WTC11 (cell line): ENCODE data around the gene CRYBB1. TPM values are rescaled to one million over a fixed set of nuclear protein-coding genes. Genes with fewer than 3 reads are reported as not detected.
A peak's percentile ranks its signal among the peaks of the same experiment; 100 is the strongest.

Experiments
- ATAC-seq: fragments of 200-7000 bp; cut with Tn5 transposase; 2 replicates; pipeline ENCODE4 v1.10.0; 2021; ENCODE audit warnings: mild to moderate bottlenecking, moderate library complexity
- CTCF ChIA-PET: fragments of 300-600 bp; sonication (Branson Sonifier 250); formaldehyde crosslinking; loops from one replicate; lab custom pipeline; 2021; ENCODE audit warnings: antibody characterized with exemption; lab: Charles Lee
- POLR2A ChIA-PET: fragments of 350-600 bp; sonication (Branson Sonifier 250); formaldehyde crosslinking; loops from one replicate; lab custom pipeline; 2021; ENCODE audit warnings: antibody characterized with exemption; lab: Charles Lee
- DNase-seq: peaks from one replicate; pipeline ENCODE4 v3.0.0; 2021; ENCODE audit warnings: low spot score
- H3K27ac Mint-ChIP-seq: 2 replicates; pipeline ENCODE4 v1.8.0; 2021; ENCODE audit warnings: mixed read lengths
- H3K27me3 Mint-ChIP-seq: 2 replicates; pipeline ENCODE4 v1.8.0; 2021; ENCODE audit warnings: low read depth, mild to moderate bottlenecking, moderate library complexity, mixed read lengths
- H3K36me3 Mint-ChIP-seq: 2 replicates; pipeline ENCODE4 v1.8.0; 2021; ENCODE audit warnings: mixed read lengths
- H3K4me1 Mint-ChIP-seq: 2 replicates; pipeline ENCODE4 v1.8.0; 2022; ENCODE audit warnings: mixed read lengths
- H3K4me3 Mint-ChIP-seq: 2 replicates; pipeline ENCODE4 v1.8.0; 2021; ENCODE audit warnings: mild to moderate bottlenecking, moderate library complexity, mixed read lengths
- H3K9me3 Mint-ChIP-seq: 2 replicates; pipeline ENCODE4 v1.8.0; 2021; ENCODE audit warnings: mixed read lengths
- ATF1 ChIP-seq: sonication (generic); formaldehyde crosslinking; IDR thresholded peaks from 2 replicates; pipeline ENCODE4 v1.8.1; 2023; ENCODE audit warnings: mild to moderate bottlenecking, moderate library complexity, missing genetic modification reagents
- ATF6 ChIP-seq: sonication (generic); formaldehyde crosslinking; IDR thresholded peaks from 2 replicates; pipeline ENCODE4 v1.8.1; 2023; ENCODE audit warnings: mild to moderate bottlenecking, missing genetic modification reagents
- CREB1 ChIP-seq: sonication (generic); formaldehyde crosslinking; IDR thresholded peaks from 2 replicates; pipeline ENCODE4 v1.8.0; 2023; ENCODE audit warnings: mild to moderate bottlenecking, missing genetic modification reagents
- E2F1 ChIP-seq: sonication (generic); formaldehyde crosslinking; IDR thresholded peaks from 2 replicates; pipeline ENCODE4 v1.8.0; 2022; ENCODE audit warnings: mild to moderate bottlenecking, missing genetic modification reagents
- ELF4 ChIP-seq: sonication (generic); formaldehyde crosslinking; IDR thresholded peaks from 2 replicates; pipeline ENCODE4 v1.8.1; 2022; ENCODE audit warnings: low read depth, mild to moderate bottlenecking, moderate library complexity, missing genetic modification reagents
- FOXK1 ChIP-seq: sonication (generic); formaldehyde crosslinking; IDR thresholded peaks from 2 replicates; pipeline ENCODE4 v1.8.0; 2022; ENCODE audit warnings: mild to moderate bottlenecking, moderate library complexity, missing genetic modification reagents
- FOXP4 ChIP-seq: sonication (generic); formaldehyde crosslinking; IDR thresholded peaks from 2 replicates; pipeline ENCODE4 v1.8.0; 2022; ENCODE audit warnings: mild to moderate bottlenecking, missing genetic modification reagents
- GRHL2 ChIP-seq: fragments of 250-450 bp; sonication (Bioruptor Pico); IDR thresholded peaks from 2 replicates; pipeline ENCODE4 v1.8.0; 2022; ENCODE audit warnings: mild to moderate bottlenecking, moderate library complexity; ENCODE audit not compliant: insufficient replicate concordance, severe bottlenecking
- NR2C2 ChIP-seq: sonication (generic); formaldehyde crosslinking; IDR thresholded peaks from 2 replicates; pipeline ENCODE4 v1.8.0; 2022; ENCODE audit warnings: mild to moderate bottlenecking, missing genetic modification reagents
- PRDM15 ChIP-seq: sonication (generic); formaldehyde crosslinking; IDR thresholded peaks from 2 replicates; pipeline ENCODE4 v1.8.0; 2022; ENCODE audit warnings: missing genetic modification reagents
- SMAD3 ChIP-seq: sonication (generic); formaldehyde crosslinking; IDR thresholded peaks from 2 replicates; pipeline ENCODE4 v1.8.0; 2022; ENCODE audit warnings: missing genetic modification reagents, mild to moderate bottlenecking, borderline replicate concordance
- SP1 ChIP-seq: sonication (generic); formaldehyde crosslinking; conservative IDR thresholded peaks from 2 replicates; pipeline ENCODE4 v1.8.1; 2022; ENCODE audit warnings: missing genetic modification reagents
- TP53 ChIP-seq: sonication (generic); formaldehyde crosslinking; IDR thresholded peaks from 2 replicates; pipeline ENCODE4 v1.8.1; 2023; ENCODE audit warnings: mild to moderate bottlenecking, missing genetic modification reagents
- ZNF121 ChIP-seq: sonication (generic); formaldehyde crosslinking; IDR thresholded peaks from 2 replicates; pipeline ENCODE4 v1.8.0; 2023; ENCODE audit warnings: missing genetic modification reagents
- ZNF232 ChIP-seq: sonication (generic); formaldehyde crosslinking; IDR thresholded peaks from 2 replicates; pipeline ENCODE4 v1.8.0; 2022; ENCODE audit warnings: mild to moderate bottlenecking, missing genetic modification reagents
- ZNF423 ChIP-seq: fragments of 250-450 bp; sonication (Bioruptor Pico); IDR thresholded peaks from 2 replicates; pipeline ENCODE4 v2.1.2; 2022; ENCODE audit warnings: mild to moderate bottlenecking, moderate library complexity
- ZNF671 ChIP-seq: fragments of 250-450 bp; sonication (Bioruptor Pico); IDR thresholded peaks from 2 replicates; pipeline ENCODE4 v1.8.0; 2021; ENCODE audit warnings: mild to moderate bottlenecking
- ZSCAN18 ChIP-seq: fragments of 250-450 bp; sonication (Bioruptor Pico); IDR thresholded peaks from 2 replicates; pipeline ENCODE4 v2.1.2; 2022; ENCODE audit warnings: mild to moderate bottlenecking, moderate library complexity
- total RNA-seq: library from RNA; stranded (reverse); gene quantifications from 3 replicates; pipeline ENCODE4 v1.2.3, GENCODE V29; 2021
- TF ChIP-seq, protein P1 (sequence below): sonication (generic); formaldehyde crosslinking; IDR thresholded peaks from 2 replicates; pipeline ENCODE4 v1.8.1; 2022; ENCODE audit warnings: low read depth, mild to moderate bottlenecking, moderate library complexity, missing genetic modification reagents, borderline replicate concordance
- TF ChIP-seq, protein P2 (sequence below): fragments of 250-450 bp; sonication (Bioruptor Pico); IDR thresholded peaks from 2 replicates; pipeline ENCODE4 v1.9.0; 2021; ENCODE audit warnings: mild to moderate bottlenecking, borderline replicate concordance

Gene CRYBB1
- total RNA-seq, 1 experiment from 2014 or later: 4.0 TPM

DNA sequence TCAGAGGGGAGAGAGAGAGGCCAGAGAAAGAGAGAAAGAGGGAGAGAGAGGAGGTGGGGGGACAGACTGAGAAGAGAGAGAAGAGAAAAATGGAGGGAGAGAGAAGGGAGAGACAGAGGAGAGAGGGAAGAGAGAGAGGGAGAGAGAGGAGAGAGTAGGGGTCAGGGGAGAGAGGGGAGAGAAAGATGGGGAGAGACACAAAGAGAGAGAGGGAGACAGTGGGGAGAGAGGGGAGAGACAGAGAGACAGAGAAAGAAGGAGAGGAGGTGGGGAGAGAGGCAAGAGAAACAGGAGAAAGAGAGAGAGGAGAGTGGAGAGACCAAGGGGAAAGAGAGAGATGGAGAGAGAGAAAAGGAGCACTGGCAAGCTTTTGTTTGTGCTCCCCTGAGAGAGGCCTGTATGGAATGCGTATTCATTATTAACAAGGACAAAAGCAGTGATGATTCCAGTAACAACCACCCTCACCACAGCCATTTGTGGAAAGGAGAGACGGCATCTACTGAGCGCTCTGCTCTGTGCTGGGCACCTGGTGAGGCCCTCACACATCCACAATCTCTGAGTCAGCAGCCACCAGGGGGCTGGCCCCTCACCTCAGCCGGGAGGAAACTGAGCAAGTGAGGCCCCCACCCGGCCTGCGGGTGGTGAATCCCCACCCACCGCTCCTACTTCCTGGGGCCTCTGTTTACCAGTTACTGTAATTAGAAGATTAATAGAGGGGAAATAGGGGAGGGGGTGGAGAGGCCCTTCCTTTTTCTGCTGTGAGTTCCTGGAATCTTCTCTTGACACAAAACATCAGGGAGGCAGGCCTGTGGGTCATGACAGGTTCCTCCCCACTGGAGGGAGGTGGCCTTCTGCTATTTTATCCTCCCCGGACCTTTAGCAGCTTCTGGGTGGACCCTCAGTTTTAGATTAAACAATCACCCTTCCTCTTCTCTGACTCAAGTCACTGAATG, 24.9 kb upstream of the CRYBB1 start (continued):
- TF ChIP-seq FOXP4 (CRISPR knock-in tag): peak; percentile 54; the same call in 1 of the 2 replicates
- TF ChIP-seq, protein P1, sequence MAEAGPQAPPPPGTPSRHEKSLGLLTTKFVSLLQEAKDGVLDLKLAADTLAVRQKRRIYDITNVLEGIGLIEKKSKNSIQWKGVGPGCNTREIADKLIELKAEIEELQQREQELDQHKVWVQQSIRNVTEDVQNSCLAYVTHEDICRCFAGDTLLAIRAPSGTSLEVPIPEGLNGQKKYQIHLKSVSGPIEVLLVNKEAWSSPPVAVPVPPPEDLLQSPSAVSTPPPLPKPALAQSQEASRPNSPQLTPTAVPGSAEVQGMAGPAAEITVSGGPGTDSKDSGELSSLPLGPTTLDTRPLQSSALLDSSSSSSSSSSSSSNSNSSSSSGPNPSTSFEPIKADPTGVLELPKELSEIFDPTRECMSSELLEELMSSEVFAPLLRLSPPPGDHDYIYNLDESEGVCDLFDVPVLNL (CRISPR knock-in tag): no peak
- no peak for TF ChIP-seq ZNF671 (CRISPR knock-in tag)
- TF ChIP-seq, protein P2, sequence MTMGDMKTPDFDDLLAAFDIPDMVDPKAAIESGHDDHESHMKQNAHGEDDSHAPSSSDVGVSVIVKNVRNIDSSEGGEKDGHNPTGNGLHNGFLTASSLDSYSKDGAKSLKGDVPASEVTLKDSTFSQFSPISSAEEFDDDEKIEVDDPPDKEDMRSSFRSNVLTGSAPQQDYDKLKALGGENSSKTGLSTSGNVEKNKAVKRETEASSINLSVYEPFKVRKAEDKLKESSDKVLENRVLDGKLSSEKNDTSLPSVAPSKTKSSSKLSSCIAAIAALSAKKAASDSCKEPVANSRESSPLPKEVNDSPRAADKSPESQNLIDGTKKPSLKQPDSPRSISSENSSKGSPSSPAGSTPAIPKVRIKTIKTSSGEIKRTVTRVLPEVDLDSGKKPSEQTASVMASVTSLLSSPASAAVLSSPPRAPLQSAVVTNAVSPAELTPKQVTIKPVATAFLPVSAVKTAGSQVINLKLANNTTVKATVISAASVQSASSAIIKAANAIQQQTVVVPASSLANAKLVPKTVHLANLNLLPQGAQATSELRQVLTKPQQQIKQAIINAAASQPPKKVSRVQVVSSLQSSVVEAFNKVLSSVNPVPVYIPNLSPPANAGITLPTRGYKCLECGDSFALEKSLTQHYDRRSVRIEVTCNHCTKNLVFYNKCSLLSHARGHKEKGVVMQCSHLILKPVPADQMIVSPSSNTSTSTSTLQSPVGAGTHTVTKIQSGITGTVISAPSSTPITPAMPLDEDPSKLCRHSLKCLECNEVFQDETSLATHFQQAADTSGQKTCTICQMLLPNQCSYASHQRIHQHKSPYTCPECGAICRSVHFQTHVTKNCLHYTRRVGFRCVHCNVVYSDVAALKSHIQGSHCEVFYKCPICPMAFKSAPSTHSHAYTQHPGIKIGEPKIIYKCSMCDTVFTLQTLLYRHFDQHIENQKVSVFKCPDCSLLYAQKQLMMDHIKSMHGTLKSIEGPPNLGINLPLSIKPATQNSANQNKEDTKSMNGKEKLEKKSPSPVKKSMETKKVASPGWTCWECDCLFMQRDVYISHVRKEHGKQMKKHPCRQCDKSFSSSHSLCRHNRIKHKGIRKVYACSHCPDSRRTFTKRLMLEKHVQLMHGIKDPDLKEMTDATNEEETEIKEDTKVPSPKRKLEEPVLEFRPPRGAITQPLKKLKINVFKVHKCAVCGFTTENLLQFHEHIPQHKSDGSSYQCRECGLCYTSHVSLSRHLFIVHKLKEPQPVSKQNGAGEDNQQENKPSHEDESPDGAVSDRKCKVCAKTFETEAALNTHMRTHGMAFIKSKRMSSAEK (CRISPR knock-in tag): no peak
- TF ChIP-seq ZNF423 (CRISPR knock-in tag): peak; percentile 97
- TF ChIP-seq GRHL2 (CRISPR knock-in tag): no peak
- peak; percentile 42; the same call in 1 of the 2 replicates for TF ChIP-seq FOXK1 (CRISPR knock-in tag)
- TF ChIP-seq SP1 (CRISPR knock-in tag): 0 out of 2 replicates have a peak, but pooled peaks have one; percentile 46
- TF ChIP-seq CREB1: no peak
- no peak for TF ChIP-seq ELF4
- no peak for TF ChIP-seq ZNF121 (CRISPR knock-in tag)

DNA sequence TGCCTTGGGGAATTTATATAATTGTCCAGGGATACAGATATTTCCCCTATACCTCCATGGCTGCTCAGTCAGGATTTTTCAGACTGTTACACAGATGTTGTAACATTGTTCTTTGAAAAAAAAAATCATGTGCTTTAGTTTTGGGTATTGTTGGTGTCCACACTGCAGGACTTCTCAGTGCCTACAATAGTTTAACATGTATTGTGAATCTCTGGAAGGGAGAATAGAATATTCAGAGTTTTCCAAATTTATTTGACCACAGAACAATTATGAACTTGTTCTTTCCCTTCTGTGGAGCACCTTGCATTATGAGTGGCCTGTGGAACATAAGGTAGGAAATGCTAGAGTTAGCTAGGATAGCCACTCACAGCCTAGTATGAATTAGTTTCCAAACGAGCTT, 18.5 kb upstream of the CRYBB1 start:
- H3K4me1 Mint-ChIP-seq: peaks cover 48% of the 10 kb centered on the region
- no peak for ATAC-seq
- H3K4me3 Mint-ChIP-seq: no peak overlapping the region
- no peaks in the 10 kb centered on the region for H3K36me3 Mint-ChIP-seq
- peaks cover 3% of the 10 kb centered on the region; the same call in 1 of the 2 replicates for H3K9me3 Mint-ChIP-seq
- no peak for DNase-seq
- no peak overlapping the region for H3K27ac Mint-ChIP-seq
- ChIA-PET POLR2A (no interaction called here), CTCF (no interaction called here)
- peaks cover 5% of the 10 kb centered on the region; the same call in 1 of the 2 replicates for H3K27me3 Mint-ChIP-seq
- TF ChIP-seq ZSCAN18 (no peak), SMAD3 (CRISPR knock-in tag) (no peak), ATF1 (CRISPR knock-in tag) (no peak), PRDM15 (CRISPR knock-in tag) (no peak), E2F1 (CRISPR knock-in tag) (no peak), TP53 (CRISPR knock-in tag) (no peak), ZNF232 (CRISPR knock-in tag) (no peak), ATF6 (no peak), NR2C2 (no peak)
